Mesenchymal stem cell (in vitro differentiated cells and primary cell): ENCODE results near the gene KSR1.
A peak's percentile ranks its signal among the peaks of the same experiment; 100 is the strongest.

Source experiments
- DNase-seq: peaks from one replicate; pipeline ENCODE4 v3.0.0-alpha.2; 2013
- H2AFZ ChIP-seq: one replicate; pipeline ENCODE4 v1.6.1; 2013; ENCODE audit warnings: low read depth, mild to moderate bottlenecking, control low read depth, inconsistent platforms, low read length, moderate library complexity
- H2AK5ac ChIP-seq: 2 replicates; pipeline ENCODE4 v1.6.1; 2013; ENCODE audit warnings: low read length, moderate library complexity, mild to moderate bottlenecking, inconsistent platforms; ENCODE audit not compliant: severe bottlenecking
- H2BK120ac ChIP-seq: one replicate; pipeline ENCODE4 v1.6.1; 2013; ENCODE audit warnings: low read depth, mild to moderate bottlenecking, inconsistent platforms, low read length, moderate library complexity
- H2BK12ac ChIP-seq, 2 experiments: one replicate each; pipeline ENCODE4 v1.6.1; 2013; ENCODE audit warnings: inconsistent platforms in 2 of 2, low read length in 2 of 2, mild to moderate bottlenecking in 2 of 2, moderate library complexity in 2 of 2, control low read depth in 1 of 2
- H2BK15ac ChIP-seq: one replicate; pipeline ENCODE4 v1.6.1; 2013; ENCODE audit warnings: mild to moderate bottlenecking, low read depth, inconsistent platforms; ENCODE audit not compliant: poor library complexity, severe bottlenecking
- H2BK5ac ChIP-seq: 2 replicates; pipeline ENCODE4 v1.6.1; 2013; ENCODE audit warnings: low read depth, mild to moderate bottlenecking, low read length, control low read depth, inconsistent platforms; ENCODE audit not compliant: poor library complexity, severe bottlenecking
- H3K14ac ChIP-seq, 2 experiments: one replicate each; pipeline ENCODE4 v1.6.1; 2013; ENCODE audit warnings: inconsistent platforms in 2 of 2, low read length in 2 of 2, control low read depth in 1 of 2, mild to moderate bottlenecking in 1 of 2, moderate library complexity in 1 of 2
- H3K18ac ChIP-seq, 2 experiments: one replicate each; pipeline ENCODE4 v1.6.1; 2013; ENCODE audit warnings: inconsistent platforms in 2 of 2, low read length in 2 of 2, control low read depth in 1 of 2, low read depth in 1 of 2, mild to moderate bottlenecking in 1 of 2
- H3K23ac ChIP-seq, 2 experiments: one replicate each; pipeline ENCODE4 v1.6.1; 2013; ENCODE audit warnings: inconsistent platforms in 2 of 2, low read length in 2 of 2, mild to moderate bottlenecking in 2 of 2, moderate library complexity in 2 of 2, control low read depth in 1 of 2
- H3K27ac ChIP-seq: 2 replicates; pipeline ENCODE4 v1.5.1; 2013; ENCODE audit warnings: mild to moderate bottlenecking, moderate library complexity, low read length, control low read depth, inconsistent platforms; ENCODE audit not compliant: poor library complexity, severe bottlenecking
- H3K27me3 ChIP-seq, 2 experiments: 2 replicates each; pipeline versions ENCODE4 v1.6.1 to v1.7.0; 2013; ENCODE audit warnings: low read length in 2 of 2, mild to moderate bottlenecking in 2 of 2, moderate library complexity in 2 of 2, control low read depth in 1 of 2, inconsistent platforms in 1 of 2; ENCODE audit not compliant: control insufficient read depth in 1 of 2, insufficient read depth in 1 of 2
- H3K36me3 ChIP-seq, 2 experiments: 2 replicates each; pipeline versions ENCODE4 v1.6.1 to v1.7.0; 2013; ENCODE audit warnings: low read length in 2 of 2, control low read depth in 1 of 2, inconsistent platforms in 1 of 2, low read depth in 1 of 2, mild to moderate bottlenecking in 1 of 2; ENCODE audit not compliant: insufficient read depth in 2 of 2, control insufficient read depth in 1 of 2
- H3K4ac ChIP-seq, 2 experiments: one replicate each; pipeline ENCODE4 v1.6.1; 2013; ENCODE audit warnings: inconsistent platforms in 2 of 2, low read length in 2 of 2, mild to moderate bottlenecking in 2 of 2, moderate library complexity in 2 of 2, control low read depth in 1 of 2, low read depth in 1 of 2
- H3K4me1 ChIP-seq: 2 replicates; pipeline ENCODE4 v1.6.1; 2013; ENCODE audit warnings: low read depth, low read length, control low read depth; ENCODE audit not compliant: control insufficient read depth, insufficient read depth
- H3K4me2 ChIP-seq: 2 replicates; pipeline ENCODE4 v1.6.1; 2013; ENCODE audit warnings: low read length, mild to moderate bottlenecking, inconsistent platforms; ENCODE audit not compliant: poor library complexity, severe bottlenecking
- H3K4me3 ChIP-seq, 2 experiments: 2 replicates each; pipeline versions ENCODE4 v1.5.1 to v1.7.0; 2013; ENCODE audit warnings: low read length in 2 of 2, mild to moderate bottlenecking in 2 of 2, control low read depth in 1 of 2, low read depth in 1 of 2; ENCODE audit not compliant: insufficient read depth in 1 of 2
- H3K79me1 ChIP-seq: replicated peaks from 2 replicates; pipeline ENCODE4 v1.6.1; 2013; ENCODE audit warnings: mild to moderate bottlenecking, control low read depth, low read length, inconsistent platforms; ENCODE audit not compliant: poor library complexity, severe bottlenecking
- H3K9ac ChIP-seq: 2 replicates; pipeline ENCODE4 v1.7.0; 2013; ENCODE audit warnings: mild to moderate bottlenecking, low read length, moderate library complexity
- H3K9me3 ChIP-seq: 2 replicates; pipeline ENCODE4 v1.7.0; 2013; ENCODE audit warnings: mild to moderate bottlenecking, low read length; ENCODE audit not compliant: control insufficient read depth
- H4K8ac ChIP-seq: one replicate; pipeline ENCODE4 v1.6.1; 2013; ENCODE audit warnings: inconsistent platforms, mild to moderate bottlenecking, low read length, moderate library complexity
- H4K91ac ChIP-seq: one replicate; pipeline ENCODE4 v1.6.1; 2013; ENCODE audit warnings: mild to moderate bottlenecking, low read length, inconsistent platforms
- WGBS: methylation state at CpG from one replicate; pipeline ENCODE4 v1.1.7; 2013; ENCODE audit warnings: mixed read lengths; 5-methylcytosine and 5-hydroxymethylcytosine counted together

The KSR1 gene

DNA sequence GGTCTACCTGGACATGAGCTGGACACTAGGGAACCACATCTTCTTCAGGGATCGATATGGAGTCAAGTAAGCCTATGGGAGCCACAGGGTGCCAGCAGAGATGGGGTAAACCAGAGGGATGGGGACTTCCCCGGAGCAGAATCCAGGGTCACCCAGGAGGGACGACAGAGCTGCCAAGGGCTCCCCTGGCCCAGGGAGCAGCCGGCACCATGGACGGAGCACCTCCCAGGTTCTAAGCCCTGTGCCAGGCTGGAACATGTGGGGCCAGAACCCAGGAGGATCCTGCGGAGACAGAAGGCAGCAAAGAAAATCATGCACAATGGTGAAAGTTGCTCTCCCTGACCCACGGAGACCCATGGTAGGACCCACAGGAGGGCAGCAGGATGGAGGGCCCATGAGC lies 33.6 kb upstream of the KSR1 start:
- H2BK15ac ChIP-seq: no peak overlapping the region
- H3K4ac ChIP-seq: no peak overlapping the region
- H3K27ac ChIP-seq: no peak overlapping the region
- H4K91ac ChIP-seq: no peak overlapping the region
- no peak for DNase-seq
- H2BK12ac ChIP-seq: no peak overlapping the region
- H3K79me1 ChIP-seq: no peaks in the 10 kb centered on the region
- WGBS: 91% methylated on average over 7 of the region's 7 CpGs
- no peak overlapping the region for H2AFZ ChIP-seq
- no peaks in the 10 kb centered on the region for H3K36me3 ChIP-seq
- H3K9me3 ChIP-seq: no peaks in the 10 kb centered on the region
- no peak overlapping the region for H3K18ac ChIP-seq
- H2BK5ac ChIP-seq: no peak overlapping the region
- no peak overlapping the region for H2BK120ac ChIP-seq
- no peak overlapping the region for H4K8ac ChIP-seq
- no peak overlapping the region for H3K14ac ChIP-seq
- H3K4me3 ChIP-seq: no peak overlapping the region
- no peak overlapping the region for H2AK5ac ChIP-seq
- no peaks in the 10 kb centered on the region for H3K4me1 ChIP-seq
- H3K9ac ChIP-seq: no peak overlapping the region
- H3K27me3 ChIP-seq: peaks cover 5 to 21% of the 10 kb centered on the region in 2 experiments
- H3K23ac ChIP-seq: no peak overlapping the region
- H3K4me2 ChIP-seq: no peak overlapping the region

GRCh38 chr17:27423651-27424050 lies 32.6 kb upstream of the KSR1 start:
- Histone ChIP-seq H2BK120ac (no peak overlapping the region), H3K23ac (no peak overlapping the region), H2BK12ac (no peak overlapping the region), H4K8ac (no peak overlapping the region), H3K4me3 (no peak overlapping the region), H4K91ac (no peak overlapping the region), H3K27ac (no peak overlapping the region), H3K9ac (no peak overlapping the region), H2AK5ac (no peak overlapping the region), H2BK15ac (no peak overlapping the region), H3K4me2 (no peak overlapping the region), H3K27me3 (peaks cover 0 to 15% of the 10 kb centered on the region in 2 experiments), H3K36me3 (no peaks in the 10 kb centered on the region), H2BK5ac (no peak overlapping the region), H3K14ac (no peak overlapping the region), H3K18ac (no peak overlapping the region), H2AFZ (no peak overlapping the region), H3K4ac (no peak overlapping the region), H3K4me1 (no peaks in the 10 kb centered on the region), H3K9me3 (no peaks in the 10 kb centered on the region), H3K79me1 (no peaks in the 10 kb centered on the region)
- no peak for DNase-seq
- WGBS: 97% methylated on average over 3 of the region's 3 CpGs

GRCh38 chr17:27424516-27424915 lies 31.7 kb upstream of the KSR1 start:
- Histone ChIP-seq H3K23ac (no peak overlapping the region), H2BK5ac (no peak overlapping the region), H3K27ac (no peak overlapping the region), H3K4ac (no peak overlapping the region), H2AK5ac (no peak overlapping the region), H4K8ac (no peak overlapping the region), H3K18ac (no peak overlapping the region), H3K9ac (no peak overlapping the region), H3K4me1 (no peaks in the 10 kb centered on the region), H3K27me3 (peaks cover 0 to 11% of the 10 kb centered on the region in 2 experiments), H3K79me1 (no peaks in the 10 kb centered on the region), H2BK15ac (no peak overlapping the region), H3K14ac (peak overlapping the region in 1 of 2 experiments; percentile 6), H2BK12ac (no peak overlapping the region), H3K4me2 (no peak overlapping the region), H2AFZ (no peak overlapping the region), H3K9me3 (no peaks in the 10 kb centered on the region), H3K4me3 (no peak overlapping the region), H3K36me3 (no peaks in the 10 kb centered on the region), H2BK120ac (no peak overlapping the region), H4K91ac (no peak overlapping the region)
- WGBS: 82% methylated on average over 10 of the region's 10 CpGs
- no peak for DNase-seq

- Histone ChIP-seq H2BK15ac (no peak overlapping the region), H3K36me3 (no peaks in the 10 kb centered on the region), H3K4ac (no peak overlapping the region), H3K27ac (no peak overlapping the region), H2BK120ac (no peak overlapping the region), H3K9me3 (no peaks in the 10 kb centered on the region), H3K4me2 (no peak overlapping the region), H2AFZ (no peak overlapping the region), H3K14ac (no peak overlapping the region), H3K4me1 (no peaks in the 10 kb centered on the region), H3K4me3 (no peak overlapping the region), H3K79me1 (no peaks in the 10 kb centered on the region), H4K8ac (no peak overlapping the region), H3K9ac (no peak overlapping the region), H4K91ac (no peak overlapping the region), H2BK5ac (no peak overlapping the region), H2AK5ac (no peak overlapping the region), H3K27me3 (peaks cover 0 to 11% of the 10 kb centered on the region in 2 experiments), H2BK12ac (no peak overlapping the region), H3K18ac (no peak overlapping the region), H3K23ac (no peak overlapping the region)
- 81% methylated on average over 8 of the region's 8 CpGs for WGBS
- no peak for DNase-seq
Observed at GRCh38 chr17:27424941-27425340, 31.3 kb upstream of the KSR1 start.
